Activated CD8-positive, alpha-beta T cell treated with anti-CD3 and anti-CD28 coated beads, Interleukin-2, amount 10 ng/mL, durations not matched to agents 7 days and 5 days (primary cell): ENCODE measurements around the gene C2orf68. TPM values are rescaled to one million over a fixed set of nuclear protein-coding genes. Genes with fewer than 3 reads are reported as not detected.

Source experiments
- ATAC-seq: fragments of 150-1000 bp; cut with Tn5 transposase; one replicate; pipeline ENCODE4 v1.10.0; 2021; ENCODE audit warnings: moderate library complexity
- CTCF ChIA-PET: fragments of 350-600 bp; sonication (Branson Sonifier 250); formaldehyde crosslinking; loops from one replicate; lab custom pipeline; 2021; ENCODE audit warnings: antibody characterized with exemption; lab: Charles Lee
- POLR2A ChIA-PET: fragments of 350-600 bp; sonication (Branson Sonifier 250); formaldehyde crosslinking; loops from one replicate; lab custom pipeline; 2021; ENCODE audit warnings: antibody characterized with exemption; lab: Charles Lee
- DNase-seq: peaks from one replicate; pipeline ENCODE4 v3.0.0-alpha.2; 2020
- H3K27ac Mint-ChIP-seq: one replicate; pipeline ENCODE4 v1.8.0; 2021; ENCODE audit warnings: mild to moderate bottlenecking, mixed read lengths
- H3K27me3 Mint-ChIP-seq: one replicate; pipeline ENCODE4 v1.8.0; 2021; ENCODE audit warnings: low read depth, mixed read lengths
- H3K36me3 Mint-ChIP-seq: one replicate; pipeline ENCODE4 v1.8.0; 2021; ENCODE audit warnings: low read depth, mixed read lengths
- H3K4me1 Mint-ChIP-seq: one replicate; pipeline ENCODE4 v1.8.0; 2021; ENCODE audit warnings: low read depth, mixed read lengths
- H3K4me3 Mint-ChIP-seq: one replicate; pipeline ENCODE4 v1.8.0; 2021; ENCODE audit warnings: mild to moderate bottlenecking, mixed read lengths
- H3K9me3 Mint-ChIP-seq: one replicate; pipeline ENCODE4 v1.8.0; 2022; ENCODE audit warnings: mixed read lengths; ENCODE audit not compliant: insufficient read depth
- total RNA-seq, 2 experiments: library from RNA; stranded (reverse); gene quantifications; one replicate each; pipeline ENCODE4 v1.2.3, GENCODE V29; 2021

C2orf68 gene
- total RNA-seq, 2 experiments from 2014 or later = 38.9 to 43.4 TPM

DNA sequence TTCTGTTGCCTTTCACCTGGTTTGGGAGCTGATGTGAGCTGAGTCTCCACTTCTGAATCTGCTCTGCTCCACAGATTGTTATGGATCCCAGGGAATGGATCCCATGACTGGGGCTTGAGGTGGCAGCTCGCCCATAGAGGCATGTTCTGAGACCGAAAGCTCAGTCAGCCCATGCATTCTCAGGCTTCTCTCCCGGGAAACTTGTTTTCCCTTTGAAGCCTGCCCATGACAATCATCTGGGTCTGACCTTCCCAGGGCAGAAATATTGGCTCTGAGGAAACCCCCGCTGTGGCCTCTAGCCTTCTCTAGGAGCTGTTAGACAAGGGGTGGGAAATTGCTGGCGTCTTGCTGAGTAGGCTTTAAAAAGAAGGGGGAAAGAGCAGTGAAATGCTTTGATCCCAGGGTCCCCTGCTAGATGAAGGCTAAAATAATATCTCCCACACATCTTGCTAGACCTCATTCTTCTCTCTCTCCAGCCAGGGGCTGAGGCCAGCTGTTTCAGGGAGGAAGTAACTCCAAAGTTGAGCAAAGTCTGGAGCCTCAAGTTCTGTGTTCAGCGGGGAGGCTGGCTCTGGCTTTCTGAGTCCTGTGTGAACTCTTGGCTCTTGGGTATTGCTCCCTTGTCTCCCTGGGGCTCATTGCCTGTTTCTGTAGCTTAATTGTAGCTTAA is 32.5 kb downstream of the C2orf68 start:
- Mint-ChIP-seq H3K27me3 (no peaks in the 10 kb centered on the region), H3K9me3 (no peaks in the 10 kb centered on the region), H3K36me3 (peaks cover 35% of the 10 kb centered on the region), H3K27ac (peak overlapping the region; percentile 85), H3K4me3 (peak overlapping the region; percentile 95), H3K4me1 (peaks cover 49% of the 10 kb centered on the region)
- DNase-seq (no peak), ATAC-seq (no peak)
- ChIA-PET CTCF (interaction anchor here (0.7 to 1.5 kb wide), 2 partner anchors 31 to 59 kb away, joined by 3 to 4 read pairs; no protein-coding TSS in a partner anchor), POLR2A (interaction anchor here (0.6 to 3.3 kb wide), 4 partner anchors 16 to 252 kb away, joined by 3 to 26 read pairs (median 5); partner anchors contain the start of genes RNF181 and TGOLN2)

DNA sequence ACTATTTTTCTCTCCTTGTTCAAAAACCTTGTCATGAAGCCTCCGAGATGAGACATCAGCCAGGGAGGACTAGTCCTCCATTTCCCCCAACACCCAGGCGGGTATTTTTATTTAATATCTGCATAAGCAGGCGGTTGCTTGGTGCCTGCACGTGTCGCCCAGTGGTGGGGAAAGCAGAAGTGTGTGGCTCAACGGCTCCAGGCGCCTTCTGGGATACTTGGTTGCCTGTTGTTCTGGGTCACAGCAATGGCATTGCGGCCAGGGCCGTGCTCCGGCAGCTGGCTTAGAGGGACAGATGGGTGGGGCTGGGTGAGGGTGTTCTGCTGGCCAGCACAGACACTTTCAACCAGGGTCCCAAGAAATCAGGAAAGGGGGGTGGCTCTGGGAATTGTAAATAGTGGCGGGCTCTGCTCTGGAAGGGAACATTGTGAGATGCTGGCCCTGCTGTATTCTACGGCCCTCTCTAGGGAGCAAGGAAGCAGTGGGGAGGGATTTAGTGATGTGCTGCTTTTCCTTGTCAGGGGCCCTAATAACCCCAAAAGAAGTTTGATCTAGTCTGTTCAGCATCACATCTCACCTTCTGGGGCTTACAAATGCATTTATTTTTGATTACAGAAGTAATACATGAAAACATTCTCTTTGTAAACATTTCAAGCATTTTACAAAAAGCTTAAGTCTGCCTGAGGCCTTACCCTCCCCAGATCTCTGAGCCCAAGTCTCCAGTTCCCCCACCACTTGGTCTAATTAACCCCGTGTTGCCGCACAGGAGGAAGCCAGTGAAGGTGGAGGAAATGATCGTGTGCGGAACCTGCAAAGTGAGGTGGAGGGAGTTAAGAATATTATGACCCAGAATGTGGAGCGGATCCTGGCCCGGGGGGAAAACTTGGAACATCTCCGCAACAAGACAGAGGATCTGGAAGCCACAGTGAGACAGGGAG is 33.4 kb downstream of the C2orf68 start:
- ATAC-seq (peak; percentile 46), DNase-seq (peak; percentile 46)
- Mint-ChIP-seq H3K36me3 (peaks cover 34% of the 10 kb centered on the region), H3K4me3 (peak overlapping the region; percentile 95), H3K27ac (peak overlapping the region; percentile 85), H3K27me3 (no peaks in the 10 kb centered on the region), H3K4me1 (peaks cover 44% of the 10 kb centered on the region), H3K9me3 (no peaks in the 10 kb centered on the region)
- POLR2A ChIA-PET = interaction anchor here (0.6 to 3.3 kb wide), 10 partner anchors 9 to 251 kb away, joined by 3 to 26 read pairs (median 4); partner anchors contain the start of genes C2orf68, ELMOD3, GGCX and MAT2A
- CTCF ChIA-PET = interaction anchor here (0.8 to 1.8 kb wide), 6 partner anchors 9 to 607 kb away, joined by 3 to 6 read pairs (median 4); no protein-coding TSS in a partner anchor

- CTCF ChIA-PET = interaction anchor here (0.7 to 1.8 kb wide), 6 partner anchors 10 to 608 kb away, joined by 3 to 6 read pairs (median 4); partner anchors contain the start of gene GGCX
- H3K9me3 Mint-ChIP-seq = no peaks in the 10 kb centered on the region
These were observed 34.3 kb downstream of the C2orf68 start, which contains the start of gene VAMP8 for GRCh38 chr2:85577386-85578242. Gene VAMP8 (plus strand): TSS chr2:85577586. CDS start chr2:85577647, 61 bp downstream.

GRCh38 chr2:85577063-85577385 is 34.8 kb downstream of the C2orf68 start:
- Mint-ChIP-seq H3K9me3 (no peaks in the 10 kb centered on the region), H3K27me3 (peaks cover 6% of the 10 kb centered on the region), H3K4me3 (peak overlapping the region; percentile 95), H3K36me3 (peaks cover 26% of the 10 kb centered on the region), H3K4me1 (peaks cover 33% of the 10 kb centered on the region), H3K27ac (no peak overlapping the region)
- no peak for ATAC-seq
- no peak for DNase-seq
- ChIA-PET CTCF (interaction anchor here (0.7 to 1.8 kb wide), 3 partner anchors 15 to 60 kb away, joined by 3 to 6 read pairs (median 3); partner anchors contain the start of gene GGCX), POLR2A (interaction anchor here (1.4 to 3.3 kb wide), 3 partner anchors 18 to 139 kb away, joined by 3 to 26 read pairs (median 8); partner anchors contain the start of genes MAT2A and RNF181)

More at GRCh38 chr2:85577386-85578242, 34.3 kb downstream of the C2orf68 start, which contains the start of gene VAMP8:
- DNase-seq (peak; percentile 73), ATAC-seq (peak; percentile 87)
- Mint-ChIP-seq H3K36me3 (peaks cover 32% of the 10 kb centered on the region), H3K4me1 (peaks cover 37% of the 10 kb centered on the region), H3K27ac (peak within 1 kb of the TSS; percentile 85), H3K27me3 (peaks cover 2% of the 10 kb centered on the region), H3K4me3 (peak within 1 kb of the TSS; percentile 95)
- POLR2A ChIA-PET = interaction anchor here (0.6 to 3.3 kb wide), 9 partner anchors 10 to 250 kb away, joined by 3 to 26 read pairs (median 3); partner anchors contain the start of genes C2orf68, ELMOD3, GGCX and MAT2A

DNA sequence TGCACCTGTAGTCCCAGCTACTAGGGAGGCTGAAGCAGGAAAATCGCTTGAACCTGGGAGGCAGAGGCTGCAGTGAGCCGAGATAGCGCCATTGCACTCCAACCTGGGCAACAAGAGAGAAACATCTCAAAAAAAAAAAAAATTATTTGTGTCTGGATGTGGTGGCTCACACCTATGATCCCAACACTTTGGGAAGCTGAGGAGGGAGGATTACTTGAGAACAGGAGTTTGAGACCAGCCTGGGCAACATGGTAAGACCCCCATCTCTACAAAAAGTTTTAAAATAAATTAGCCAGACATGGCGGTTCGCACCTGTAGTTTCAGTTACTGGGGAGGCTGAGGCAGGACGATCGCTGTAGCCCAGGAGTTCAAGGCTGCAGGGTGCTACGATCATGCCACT is 36.1 kb downstream of the C2orf68 start:
- CTCF ChIA-PET = no interaction called here
- H3K4me3 Mint-ChIP-seq = no peak overlapping the region
- peaks cover 26% of the 10 kb centered on the region for H3K4me1 Mint-ChIP-seq

GRCh38 chr2:85566265-85566664 is 45.6 kb downstream of the C2orf68 start:
- CTCF ChIA-PET = interaction anchor here (1.4 to 3.8 kb wide), 2 partner anchors 14 to 19 kb away, joined by 4 to 10 read pairs; no protein-coding TSS in a partner anchor

More for the DNA sequence above, 36.1 kb downstream of the C2orf68 start:
- Mint-ChIP-seq H3K9me3 (no peaks in the 10 kb centered on the region), H3K27me3 (peaks cover 11% of the 10 kb centered on the region), H3K36me3 (peaks cover 19% of the 10 kb centered on the region), H3K27ac (no peak overlapping the region)
- ATAC-seq (no peak), DNase-seq (no peak)
- POLR2A ChIA-PET = no interaction called here

GRCh38 chr2:85564144-85564563 is 47.7 kb downstream of the C2orf68 start:
- ATAC-seq = no peak
- no peak for DNase-seq
- peak overlapping the region; percentile 7 for H3K27ac Mint-ChIP-seq
- ChIA-PET CTCF (interaction anchor here (3.8 kb wide), 1 partner anchor 12 kb away, joined by 10 read pairs; no protein-coding TSS in a partner anchor), POLR2A (interaction anchor here (0.6 to 1.3 kb wide), 2 partner anchors 31 to 111 kb away, joined by 3 to 4 read pairs; partner anchors contain the start of gene RNF181)
- H3K4me1 Mint-ChIP-seq = peaks cover 33% of the 10 kb centered on the region
- H3K36me3 Mint-ChIP-seq = peaks cover 2% of the 10 kb centered on the region
- no peak overlapping the region for H3K4me3 Mint-ChIP-seq
- no peaks in the 10 kb centered on the region for H3K9me3 Mint-ChIP-seq
- no peaks in the 10 kb centered on the region for H3K27me3 Mint-ChIP-seq

More at GRCh38 chr2:85566265-85566664, 45.6 kb downstream of the C2orf68 start:
- no peak for ATAC-seq
- Mint-ChIP-seq H3K9me3 (no peaks in the 10 kb centered on the region), H3K27ac (no peak overlapping the region), H3K4me3 (no peak overlapping the region), H3K4me1 (peaks cover 16% of the 10 kb centered on the region), H3K36me3 (no peaks in the 10 kb centered on the region), H3K27me3 (peaks cover 11% of the 10 kb centered on the region)
- no peak for DNase-seq
- POLR2A ChIA-PET = interaction anchor here (0.9 to 1.7 kb wide), 3 partner anchors 159 to 238 kb away, joined by 3 to 6 read pairs (median 3); partner anchors contain the start of genes ELMOD3, RETSAT and TGOLN2

- peak; percentile 97 for ATAC-seq
These were observed 50.3 kb downstream of the C2orf68 start, which contains the start of gene GGCX for GRCh38 chr2:85561280-85562212. Gene GGCX (minus strand): TSS chr2:85561493. CDS start chr2:85561428, 65 bp downstream.

DNA sequence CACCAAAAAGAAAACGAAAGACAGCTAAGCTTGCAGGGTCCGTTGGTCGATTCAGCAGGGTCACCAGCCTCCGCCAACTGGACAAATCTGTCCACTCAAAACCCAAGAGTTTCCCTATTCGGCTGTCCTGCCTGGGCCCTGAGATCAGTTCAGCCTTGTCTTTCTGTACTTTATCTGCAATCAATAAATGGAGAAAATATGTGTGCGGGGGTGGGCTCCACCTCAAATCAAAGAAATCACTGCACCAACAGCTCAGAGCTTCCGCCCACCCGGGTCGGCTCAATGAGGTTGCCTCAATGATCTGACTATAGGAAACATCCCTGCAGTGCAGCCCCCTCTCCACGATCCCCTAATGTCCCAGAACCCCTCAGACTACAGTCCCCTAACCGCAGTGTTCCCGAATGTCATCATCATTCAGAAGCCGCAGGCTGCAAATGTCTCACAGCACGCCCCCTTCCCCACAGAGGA is 51.0 kb downstream of the C2orf68 start:
- peak; percentile 37 for DNase-seq
- ChIA-PET CTCF (interaction anchor here (0.6 to 4.9 kb wide), 7 partner anchors 9 to 261 kb away, joined by 3 to 32 read pairs (median 3); partner anchors contain the start of genes MAT2A and SH2D6), POLR2A (interaction anchor here (0.6 to 2.1 kb wide), 13 partner anchors 9 to 1193 kb away, joined by 3 to 13 read pairs (median 4); partner anchors contain the start of genes C2orf68, ELMOD3, MAT2A and RETSAT)
- peaks cover 11% of the 10 kb centered on the region for H3K36me3 Mint-ChIP-seq
- peak overlapping the region; percentile 99 for H3K4me3 Mint-ChIP-seq
- peak overlapping the region; percentile 99 for H3K27ac Mint-ChIP-seq
- peak; percentile 26 for ATAC-seq
- no peaks in the 10 kb centered on the region for H3K9me3 Mint-ChIP-seq
- H3K27me3 Mint-ChIP-seq = no peaks in the 10 kb centered on the region
- peaks cover 38% of the 10 kb centered on the region for H3K4me1 Mint-ChIP-seq

More at GRCh38 chr2:85561280-85562212, 50.3 kb downstream of the C2orf68 start, which contains the start of gene GGCX:
- Mint-ChIP-seq H3K36me3 (peaks cover 11% of the 10 kb centered on the region), H3K4me3 (peak within 1 kb of the TSS; percentile 99), H3K9me3 (no peaks in the 10 kb centered on the region), H3K27ac (peak within 1 kb of the TSS; percentile 99), H3K4me1 (peaks cover 38% of the 10 kb centered on the region), H3K27me3 (no peaks in the 10 kb centered on the region)
- ChIA-PET POLR2A (interaction anchor here (0.6 to 2.1 kb wide), 13 partner anchors 9 to 245 kb away, joined by 3 to 13 read pairs (median 4); partner anchors contain the start of genes C2orf68, ELMOD3, RETSAT and RNF181), CTCF (interaction anchor here (0.6 to 4.9 kb wide), 7 partner anchors 10 to 146 kb away, joined by 3 to 32 read pairs (median 3); partner anchors contain the start of genes MAT2A and SH2D6)
- DNase-seq = peak; percentile 97
